ENCODE measurements around the gene ALS2. TPM values are rescaled to one million over a fixed set of nuclear protein-coding genes. Genes with fewer than 3 reads are reported as not detected.

The ALS2 gene
- total RNA-seq, 1 experiment from 2014 or later, result 28.1 TPM

DNA sequence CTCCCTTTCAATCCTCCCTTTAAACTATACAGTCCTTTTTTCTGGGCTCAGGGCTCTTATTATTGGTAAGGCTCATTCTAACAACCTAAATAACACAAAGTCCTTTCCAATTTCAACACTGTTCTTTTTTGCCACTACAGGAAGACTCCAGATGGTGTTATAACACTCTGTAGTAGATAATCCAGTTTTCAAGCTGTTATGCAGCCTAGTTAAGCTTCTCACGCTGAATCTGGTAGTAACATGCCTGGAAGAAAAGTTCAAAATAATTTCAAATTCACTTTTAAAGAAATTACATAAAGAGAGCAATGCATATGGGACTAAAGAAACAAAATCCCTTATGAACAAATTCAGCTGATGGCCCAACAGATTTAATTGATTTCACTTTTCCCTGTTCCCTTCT lies 79.1 kb downstream of the ALS2 start:
- H3K4me2 ChIP-seq (ENCODE audit: low read length), result no peak overlapping the region
- no TSS peak for BruUV-seq (replicated peaks)
- TF ChIP-seq CEBPB (IDR thresholded peaks at IDR 0.05; ENCODE audit: low read depth), result no peak
- no peak for TF ChIP-seq RAD21 (IDR thresholded peaks at IDR 0.05; ENCODE audit: low read depth)
- no peak for TF ChIP-seq EGR1 (IDR thresholded peaks at IDR 0.05; ENCODE audit: low read depth)
- TF ChIP-seq, protein P1, sequence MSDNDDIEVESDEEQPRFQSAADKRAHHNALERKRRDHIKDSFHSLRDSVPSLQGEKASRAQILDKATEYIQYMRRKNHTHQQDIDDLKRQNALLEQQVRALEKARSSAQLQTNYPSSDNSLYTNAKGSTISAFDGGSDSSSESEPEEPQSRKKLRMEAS (IDR thresholded peaks at IDR 0.05), result no peak
- no peak for TF ChIP-seq SP1 (IDR thresholded peaks at IDR 0.05; ENCODE audit: low read depth)
- TF ChIP-seq ZFX (IDR thresholded peaks at IDR 0.05), result no peak
- TF ChIP-seq, protein P2, sequence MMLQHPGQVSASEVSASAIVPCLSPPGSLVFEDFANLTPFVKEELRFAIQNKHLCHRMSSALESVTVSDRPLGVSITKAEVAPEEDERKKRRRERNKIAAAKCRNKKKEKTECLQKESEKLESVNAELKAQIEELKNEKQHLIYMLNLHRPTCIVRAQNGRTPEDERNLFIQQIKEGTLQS (IDR thresholded peaks at IDR 0.05), result no peak
- no peak for TF ChIP-seq CBX3 (IDR thresholded peaks at IDR 0.05; ENCODE audit: low read depth)
- no peak for TF ChIP-seq POLR2AphosphoS5 (IDR thresholded peaks at IDR 0.05; ENCODE audit: low read depth, low read length)
- no peak for TF ChIP-seq FOSL1 (IDR thresholded peaks at IDR 0.05; ENCODE audit: low read depth)
- TF ChIP-seq, protein P3, sequence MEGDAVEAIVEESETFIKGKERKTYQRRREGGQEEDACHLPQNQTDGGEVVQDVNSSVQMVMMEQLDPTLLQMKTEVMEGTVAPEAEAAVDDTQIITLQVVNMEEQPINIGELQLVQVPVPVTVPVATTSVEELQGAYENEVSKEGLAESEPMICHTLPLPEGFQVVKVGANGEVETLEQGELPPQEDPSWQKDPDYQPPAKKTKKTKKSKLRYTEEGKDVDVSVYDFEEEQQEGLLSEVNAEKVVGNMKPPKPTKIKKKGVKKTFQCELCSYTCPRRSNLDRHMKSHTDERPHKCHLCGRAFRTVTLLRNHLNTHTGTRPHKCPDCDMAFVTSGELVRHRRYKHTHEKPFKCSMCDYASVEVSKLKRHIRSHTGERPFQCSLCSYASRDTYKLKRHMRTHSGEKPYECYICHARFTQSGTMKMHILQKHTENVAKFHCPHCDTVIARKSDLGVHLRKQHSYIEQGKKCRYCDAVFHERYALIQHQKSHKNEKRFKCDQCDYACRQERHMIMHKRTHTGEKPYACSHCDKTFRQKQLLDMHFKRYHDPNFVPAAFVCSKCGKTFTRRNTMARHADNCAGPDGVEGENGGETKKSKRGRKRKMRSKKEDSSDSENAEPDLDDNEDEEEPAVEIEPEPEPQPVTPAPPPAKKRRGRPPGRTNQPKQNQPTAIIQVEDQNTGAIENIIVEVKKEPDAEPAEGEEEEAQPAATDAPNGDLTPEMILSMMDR (IDR thresholded peaks at IDR 0.05 in 2 of 3, conservative IDR thresholded peaks at IDR 0.05 in 1 of 3; ENCODE audit: borderline replicate concordance in 1 of 3, insufficient read depth in 1 of 3, low read depth in 2 of 3, low read length in 2 of 3), result no peak
- no peak for TF ChIP-seq ZNF274 (IDR thresholded peaks at IDR 0.05; ENCODE audit: low read depth, low read length)
- no peak for TF ChIP-seq YY1 (IDR thresholded peaks at IDR 0.05; ENCODE audit: extremely low read depth, insufficient replicate concordance, low read depth, low read length)
- TF ChIP-seq EZH2 (IDR thresholded peaks at IDR 0.05), result no peak
- no peak for TF ChIP-seq SRF (IDR thresholded peaks at IDR 0.05; ENCODE audit: low read depth)
- TF ChIP-seq ELF1 (IDR thresholded peaks at IDR 0.05; ENCODE audit: borderline replicate concordance, low read depth), result no peak
- TF ChIP-seq, protein P4, sequence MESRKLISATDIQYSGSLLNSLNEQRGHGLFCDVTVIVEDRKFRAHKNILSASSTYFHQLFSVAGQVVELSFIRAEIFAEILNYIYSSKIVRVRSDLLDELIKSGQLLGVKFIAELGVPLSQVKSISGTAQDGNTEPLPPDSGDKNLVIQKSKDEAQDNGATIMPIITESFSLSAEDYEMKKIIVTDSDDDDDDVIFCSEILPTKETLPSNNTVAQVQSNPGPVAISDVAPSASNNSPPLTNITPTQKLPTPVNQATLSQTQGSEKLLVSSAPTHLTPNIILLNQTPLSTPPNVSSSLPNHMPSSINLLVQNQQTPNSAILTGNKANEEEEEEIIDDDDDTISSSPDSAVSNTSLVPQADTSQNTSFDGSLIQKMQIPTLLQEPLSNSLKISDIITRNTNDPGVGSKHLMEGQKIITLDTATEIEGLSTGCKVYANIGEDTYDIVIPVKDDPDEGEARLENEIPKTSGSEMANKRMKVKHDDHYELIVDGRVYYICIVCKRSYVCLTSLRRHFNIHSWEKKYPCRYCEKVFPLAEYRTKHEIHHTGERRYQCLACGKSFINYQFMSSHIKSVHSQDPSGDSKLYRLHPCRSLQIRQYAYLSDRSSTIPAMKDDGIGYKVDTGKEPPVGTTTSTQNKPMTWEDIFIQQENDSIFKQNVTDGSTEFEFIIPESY (IDR thresholded peaks at IDR 0.05; ENCODE audit: extremely low read depth, insufficient replicate concordance, low read length), result no peak
- no peak for TF ChIP-seq JUND (IDR thresholded peaks at IDR 0.05)
- no peak for TF ChIP-seq SIN3A (IDR thresholded peaks at IDR 0.05; ENCODE audit: low read depth)
- TF ChIP-seq POLR2A (IDR thresholded peaks at IDR 0.05; ENCODE audit: borderline replicate concordance, extremely low read depth, insufficient read depth, insufficient read length), result no peak
- ATAC-seq, result no peak
- intact Hi-C loops (cut with micrococcal nuclease), result no loop called here
- no peaks in the 10 kb centered on the region for H3K27me3 ChIP-seq (ENCODE audit: insufficient read depth, low read length)
- no peak overlapping the region for H3K27ac ChIP-seq (ENCODE audit: low read depth, low read length)
- ChIA-PET POLR2A (no interaction called here), RAD21 (ENCODE audit: low non-redundant PET in 1 of 2, low total read pairs in 2 of 2, uncharacterized antibody in 2 of 2, unreplicated experiment in 2 of 2) (no interaction called here), CTCF (no interaction called here)
- no peaks in the 10 kb centered on the region for H4K20me1 ChIP-seq (ENCODE audit: insufficient read depth)
- no peak for DNase-seq (ENCODE audit: low read depth, low spot score)
- no peaks in the 10 kb centered on the region for H3K9me3 ChIP-seq (ENCODE audit: control insufficient read depth in 1 of 2, insufficient read depth in 1 of 2, low read depth in 1 of 2, low read length in 2 of 2)
- H3K4me3 ChIP-seq (replicated peaks in 1 of 2; ENCODE audit: low read depth in 1 of 2, low read length in 2 of 2), result no peak overlapping the region
- no peak overlapping the region for H2AFZ ChIP-seq (ENCODE audit: low read depth, low read length, poor library complexity, severe bottlenecking)
- H3K9ac ChIP-seq (ENCODE audit: low read length), result no peak overlapping the region
- H3K4me1 ChIP-seq (ENCODE audit: control insufficient read depth in 1 of 2, insufficient read depth in 2 of 2, low read length in 2 of 2), result peaks cover 10 to 25% of the 10 kb centered on the region in 2 experiments; a peak in 3 of 4 replicates
- H3K79me2 ChIP-seq (ENCODE audit: insufficient read depth, low read length), result no peaks in the 10 kb centered on the region
- H3K9me2 ChIP-seq (ENCODE audit: insufficient read depth), result no peaks in the 10 kb centered on the region
- peaks cover 0 to 17% of the 10 kb centered on the region in 2 experiments; a peak in 2 of 4 replicates for H3K36me3 ChIP-seq (ENCODE audit: control insufficient read depth in 1 of 2, insufficient read depth in 2 of 2, low read length in 2 of 2)
